Body of pancreas (tissue), 4 donors: Measurements from ENCODE around the gene DEPDC5.

Experiments
- POLR2A ChIP-seq, 3 donors: fragments of 450-650 bp; IDR thresholded peaks; one replicate each; pipeline ENCODE4 v1.6.1; 2016; ENCODE audit warnings: antibody characterized with exemption in 3 of 3, mild to moderate bottlenecking in 2 of 3
- TF ChIP-seq, protein P1 (sequence below), 7 experiments: fragments of 450-650 bp in 4 of 7; fragments of 200-600 bp in 3 of 7; sonication (generic) in 3 of 7; IDR thresholded peaks; one replicate each; pipeline ENCODE4 v1.5.1; 2016 to 2019; ENCODE audit warnings: antibody characterized with exemption in 7 of 7

GRCh38 chr22:31736458-31736857, 17.4 kb upstream of the DEPDC5 start:
- TF ChIP-seq, protein P1, sequence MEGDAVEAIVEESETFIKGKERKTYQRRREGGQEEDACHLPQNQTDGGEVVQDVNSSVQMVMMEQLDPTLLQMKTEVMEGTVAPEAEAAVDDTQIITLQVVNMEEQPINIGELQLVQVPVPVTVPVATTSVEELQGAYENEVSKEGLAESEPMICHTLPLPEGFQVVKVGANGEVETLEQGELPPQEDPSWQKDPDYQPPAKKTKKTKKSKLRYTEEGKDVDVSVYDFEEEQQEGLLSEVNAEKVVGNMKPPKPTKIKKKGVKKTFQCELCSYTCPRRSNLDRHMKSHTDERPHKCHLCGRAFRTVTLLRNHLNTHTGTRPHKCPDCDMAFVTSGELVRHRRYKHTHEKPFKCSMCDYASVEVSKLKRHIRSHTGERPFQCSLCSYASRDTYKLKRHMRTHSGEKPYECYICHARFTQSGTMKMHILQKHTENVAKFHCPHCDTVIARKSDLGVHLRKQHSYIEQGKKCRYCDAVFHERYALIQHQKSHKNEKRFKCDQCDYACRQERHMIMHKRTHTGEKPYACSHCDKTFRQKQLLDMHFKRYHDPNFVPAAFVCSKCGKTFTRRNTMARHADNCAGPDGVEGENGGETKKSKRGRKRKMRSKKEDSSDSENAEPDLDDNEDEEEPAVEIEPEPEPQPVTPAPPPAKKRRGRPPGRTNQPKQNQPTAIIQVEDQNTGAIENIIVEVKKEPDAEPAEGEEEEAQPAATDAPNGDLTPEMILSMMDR (IDR thresholded peaks at IDR 0.05), result no peak
- no peak for TF ChIP-seq POLR2A (IDR thresholded peaks at IDR 0.05)
